ENCODE measurements around the gene CT45A6. TPM values are rescaled to one million over a fixed set of nuclear protein-coding genes. Genes with fewer than 3 reads are reported as not detected.

The CT45A6 gene
- not detected in 5 replicates for total RNA-seq (2022; extraction: Qiagen RNA extraction)

GRCh38 chrX:135802687-135803086, at the start of gene CT45A6:
Gene CT45A6 (minus strand): TSS chrX:135802787. CDS start chrX:135798993, 3,794 bp downstream.

GRCh38 chrX:135837180-135837579, 34.6 kb upstream of the CT45A6 start, which contains the start of gene CT45A7:
Gene CT45A7 (minus strand): TSS chrX:135837280. CDS start chrX:135833533, 3,747 bp downstream.

GRCh38 chrX:135819912-135820311, 17.3 kb upstream of the CT45A6 start, which contains the start of gene CT45A2:
Gene CT45A2 (minus strand): TSS chrX:135820012. CDS start chrX:135816265, 3,747 bp downstream.

GRCh38 chrX:135785403-135785802, 17.2 kb downstream of the CT45A6 start, which contains the start of gene CT45A5:
Gene CT45A5 (minus strand): TSS chrX:135785503. CDS start chrX:135781729, 3,774 bp downstream.

GRCh38 chrX:135768091-135768490, 34.5 kb downstream of the CT45A6 start, which contains the start of gene CT45A3:
Gene CT45A3 (minus strand): TSS chrX:135768191. CDS start chrX:135764444, 3,747 bp downstream.

Other genes with a start within 250 kb of the CT45A6 start
- not detected in 5 replicates for gene CT45A1, start 89.1 kb downstream of the CT45A6 start, total RNA-seq (2022; extraction: Qiagen RNA extraction)
- gene CT45A3, start 34.6 kb downstream of the CT45A6 start, total RNA-seq (2022; extraction: Qiagen RNA extraction): 0.26 TPM in 1 of 5 replicates, not detected in the others
- gene CT45A5, start 17.3 kb downstream of the CT45A6 start, total RNA-seq (2022; extraction: Qiagen RNA extraction): 0.10 to 0.13 TPM (median 0.12 TPM) in 3 of 5 replicates, not detected in the others
- 0.10 TPM in 1 of 5 replicates, not detected in the others for gene CT45A2, start 17.2 kb upstream of the CT45A6 start, total RNA-seq (2022; extraction: Qiagen RNA extraction)
- gene CT45A7, start 34.5 kb upstream of the CT45A6 start, total RNA-seq (2022; extraction: Qiagen RNA extraction): not detected in 5 replicates
- gene CT45A8, start 51.8 kb upstream of the CT45A6 start, total RNA-seq (2022; extraction: Qiagen RNA extraction): not detected in 5 replicates
- not detected in 5 replicates for gene CT45A9, start 69.0 kb upstream of the CT45A6 start, total RNA-seq (2022; extraction: Qiagen RNA extraction)
- 0.31 to 0.67 TPM (median 0.44 TPM) in 5 replicates for gene CT45A10, start 90.7 kb upstream of the CT45A6 start, total RNA-seq (2022; extraction: Qiagen RNA extraction)
- gene SAGE1, start 90.9 kb upstream of the CT45A6 start, total RNA-seq (2022; extraction: Qiagen RNA extraction): not detected in 5 replicates
- gene MMGT1, start 171.2 kb upstream of the CT45A6 start, total RNA-seq (2022; extraction: Qiagen RNA extraction): 16.4 to 21.1 TPM (median 18.6 TPM) in 5 replicates
- gene SLC9A6, start 182.6 kb upstream of the CT45A6 start, total RNA-seq (2022; extraction: Qiagen RNA extraction): 6.4 to 11.2 TPM (median 8.3 TPM) in 5 replicates